ENCODE results near the gene PARD3B.

DNA sequence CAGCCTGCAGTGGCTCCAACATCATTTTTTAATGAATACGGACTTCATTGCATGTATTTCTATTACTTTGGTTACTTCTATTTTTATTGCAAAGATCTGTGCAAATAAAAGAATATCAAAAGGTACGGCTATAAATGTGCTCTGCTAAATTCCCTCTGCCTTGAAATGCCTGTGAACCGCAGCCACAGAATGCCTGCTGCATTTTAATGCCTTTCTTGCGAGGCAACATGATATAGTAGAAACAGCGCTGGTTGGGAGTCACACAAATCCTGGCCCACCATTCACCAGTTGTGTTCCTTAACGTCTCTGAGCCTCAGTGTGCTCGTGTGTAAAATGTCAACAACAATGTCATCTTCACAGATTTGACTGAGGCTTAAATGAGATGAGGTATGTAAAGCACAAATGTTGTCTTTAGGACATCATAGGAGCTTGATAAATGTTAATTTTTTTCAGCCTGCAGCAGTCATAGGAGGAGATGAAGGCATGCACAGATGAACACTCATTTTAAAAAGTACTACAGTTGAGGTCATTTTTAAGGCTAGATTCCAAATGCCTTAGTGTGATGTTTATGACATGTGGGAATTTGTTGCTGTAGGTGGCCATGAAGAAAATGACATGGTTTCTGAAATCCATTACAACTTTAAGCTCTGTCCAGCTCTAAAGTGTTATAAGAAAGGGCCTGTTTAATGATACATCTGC, 949.4 kb downstream of the PARD3B start:
- TF ChIP-seq POLR2A (IDR thresholded peaks at IDR 0.05; ENCODE audit: low read length) (no peak), GATA1 (IDR thresholded peaks at IDR 0.05; ENCODE audit: low read depth, low read length) (no peak)

Measured in erythroblast (primary cell).